Neural cell (in vitro differentiated cells): ENCODE results near the gene CBR3.

Source experiments
- CTCF ChIP-seq: fragments of 450-650 bp; IDR thresholded peaks from 2 replicates; pipeline ENCODE4 v1.5.1; 2014; ENCODE audit warnings: antibody characterized with exemption, mild to moderate bottlenecking, moderate library complexity; ENCODE audit not compliant: poor library complexity, severe bottlenecking
- EP300 ChIP-seq: fragments of 450-650 bp; conservative IDR thresholded peaks from 2 replicates; pipeline ENCODE4 v1.6.1; 2014; ENCODE audit warnings: antibody characterized with exemption, mild to moderate bottlenecking, moderate library complexity; ENCODE audit not compliant: poor library complexity, severe bottlenecking
- EZH2 ChIP-seq: fragments of 200-600, 300-800 bp; shearing (Covaris generic), sonication (generic); IDR thresholded peaks from 2 replicates; pipeline ENCODE4 v1.6.1; 2014; ENCODE audit warnings: antibody characterized with exemption, low read length, borderline replicate concordance, mild to moderate bottlenecking; ENCODE audit not compliant: insufficient read depth, poor library complexity, severe bottlenecking
- MXI1 ChIP-seq: fragments of 450-650 bp; conservative IDR thresholded peaks from 2 replicates; pipeline ENCODE4 v1.6.1; 2014; ENCODE audit warnings: antibody characterized with exemption, mild to moderate bottlenecking; ENCODE audit not compliant: poor library complexity, severe bottlenecking

- TF ChIP-seq CTCF = no peak
- no peak for TF ChIP-seq MXI1
- no peak for TF ChIP-seq EP300
- no peak for TF ChIP-seq EZH2
Observed at GRCh38 chr21:36115138-36115730, 19.6 kb upstream of the CBR3 start.
